ENCODE measurements around the gene ZNF846.
"Not testable (repeated sequence)": the region's sequence is repeated elsewhere in the genome, so short reads cannot be mapped to it uniquely, and the experiment has no call there.

The ZNF846 gene

DNA sequence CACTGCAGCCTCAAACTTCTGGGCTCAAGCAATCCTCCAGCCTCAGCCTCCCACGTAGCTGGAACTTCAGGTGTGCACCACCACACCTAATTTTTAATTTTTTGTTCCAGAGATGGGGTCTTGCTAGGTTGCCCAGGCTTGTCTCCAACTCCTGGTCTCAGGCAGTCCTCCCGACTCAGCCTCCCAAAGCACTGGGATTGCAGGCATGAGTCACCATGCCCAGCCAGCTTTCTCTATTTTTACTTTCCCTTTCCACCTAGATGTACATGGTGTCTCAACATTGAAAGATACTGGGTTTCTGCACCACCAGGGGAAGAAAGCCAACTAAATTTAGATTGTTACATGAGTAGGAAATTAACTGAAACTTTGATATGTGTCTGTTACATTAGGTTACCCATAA lies 13.8 kb upstream of the ZNF846 start:
- DNase-seq: no peak

DNA sequence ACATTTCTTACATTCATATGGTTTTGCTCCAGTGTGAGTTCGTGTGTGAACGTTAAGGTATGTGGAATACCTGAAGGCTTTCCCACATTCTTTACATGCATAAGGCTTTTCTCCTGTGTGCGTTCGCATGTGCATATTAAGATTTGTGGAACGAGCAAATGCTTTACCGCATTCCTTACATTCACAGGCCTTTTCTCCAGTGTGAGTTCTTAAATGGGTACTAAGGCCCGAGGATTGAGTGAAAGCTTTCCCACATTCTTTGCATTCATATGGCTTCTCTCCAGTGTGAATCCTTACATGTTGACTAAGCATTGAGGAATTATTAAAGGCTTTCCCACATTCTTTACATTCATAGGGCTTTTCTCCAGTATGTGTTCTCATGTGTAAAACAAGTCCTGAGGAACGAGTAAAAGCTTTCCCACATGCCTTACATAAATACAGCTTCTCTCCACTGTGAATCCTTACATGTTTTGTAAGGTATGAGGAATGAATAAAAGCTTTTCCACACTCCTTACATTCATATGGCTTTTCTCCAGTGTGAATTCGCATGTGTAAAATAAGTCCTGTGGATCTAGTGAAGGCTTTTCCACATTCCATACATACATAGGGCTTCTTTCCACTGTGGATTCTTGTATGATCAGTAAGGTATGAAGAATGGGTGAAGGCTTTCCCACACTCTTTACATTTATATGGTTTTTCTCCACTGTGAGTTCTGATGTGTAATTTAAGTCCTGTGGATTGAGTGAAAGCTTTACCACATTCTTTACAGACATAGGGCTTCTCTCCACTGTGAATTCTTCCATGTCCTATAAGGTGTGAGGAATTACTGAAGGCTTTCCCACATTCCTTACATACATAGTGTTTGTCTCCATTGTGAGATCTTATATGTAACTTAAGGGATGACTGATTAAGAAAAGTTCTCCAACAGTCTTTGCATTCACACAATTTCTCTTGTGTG lies 10.7 kb downstream of the ZNF846 start:
- DNase-seq: no peak

- no peak for DNase-seq
Measured at GRCh38 chr19:9752701-9753443, 15.7 kb downstream of the ZNF846 start.

DNA sequence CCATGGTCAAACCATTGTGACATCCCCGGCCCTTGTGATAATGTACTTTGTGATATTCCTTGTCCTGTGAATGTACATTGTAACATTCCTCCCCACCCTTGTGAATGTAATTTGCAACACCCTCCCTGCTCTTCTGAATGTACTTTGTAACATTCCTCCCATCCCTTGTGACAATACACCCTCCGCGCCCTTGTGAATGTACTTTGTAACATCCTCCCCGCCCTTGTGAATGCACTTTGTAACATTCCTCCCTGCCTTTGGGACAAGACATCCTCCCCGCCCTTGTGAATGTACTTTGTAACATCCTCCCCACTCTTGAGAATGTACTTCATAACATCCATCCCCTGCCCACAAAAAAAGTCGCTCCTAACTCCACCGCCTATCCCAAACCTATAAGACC lies 17.1 kb downstream of the ZNF846 start:
- no peak for DNase-seq

DNA sequence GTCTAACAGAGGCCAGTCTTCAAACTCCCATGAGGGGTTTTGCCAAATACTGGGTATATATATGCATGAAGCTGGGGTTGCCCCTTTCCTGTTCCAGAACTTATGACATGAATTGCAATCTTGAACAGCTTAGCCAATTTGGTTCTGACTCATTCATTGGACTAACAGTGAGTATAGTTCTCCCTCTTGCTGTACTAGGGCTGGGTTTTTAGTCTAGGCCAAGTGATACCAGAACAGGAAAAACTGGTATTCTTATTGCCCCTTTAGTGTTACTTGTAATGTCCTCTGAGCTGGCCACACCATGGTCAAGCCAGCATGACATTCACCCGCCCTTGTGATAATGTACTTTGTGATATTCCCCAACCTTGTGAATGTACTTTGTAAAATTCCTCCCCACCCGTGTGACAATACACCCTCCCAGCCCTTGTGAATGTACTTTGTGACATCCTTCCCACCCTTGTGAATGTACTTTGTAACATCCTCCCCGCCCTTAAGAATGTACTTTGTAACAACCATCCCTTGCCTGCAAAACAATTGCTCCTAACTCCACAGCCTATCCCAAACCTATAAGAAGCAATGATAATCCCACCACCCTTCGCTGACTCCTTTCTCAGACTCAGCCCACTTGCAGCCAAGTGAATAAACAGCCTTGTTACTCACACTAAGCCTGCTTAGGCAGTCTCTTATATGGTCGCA lies 26.9 kb downstream of the ZNF846 start:
- DNase-seq: no peak

GRCh38 chr19:9735986-9736385 lies 32.6 kb downstream of the ZNF846 start:
- DNase-seq: no peak

GRCh38 chr19:9730056-9730455 lies 38.5 kb downstream of the ZNF846 start:
- not testable (repeated sequence) for DNase-seq

- DNase-seq: no peak
Measured at GRCh38 chr19:9729162-9729561, 39.4 kb downstream of the ZNF846 start.

GRCh38 chr19:9727644-9728043 lies 40.9 kb downstream of the ZNF846 start:
- no peak for DNase-seq

GRCh38 chr19:9725508-9726201 lies 42.9 kb downstream of the ZNF846 start:
- not testable (repeated sequence) for DNase-seq

DNA sequence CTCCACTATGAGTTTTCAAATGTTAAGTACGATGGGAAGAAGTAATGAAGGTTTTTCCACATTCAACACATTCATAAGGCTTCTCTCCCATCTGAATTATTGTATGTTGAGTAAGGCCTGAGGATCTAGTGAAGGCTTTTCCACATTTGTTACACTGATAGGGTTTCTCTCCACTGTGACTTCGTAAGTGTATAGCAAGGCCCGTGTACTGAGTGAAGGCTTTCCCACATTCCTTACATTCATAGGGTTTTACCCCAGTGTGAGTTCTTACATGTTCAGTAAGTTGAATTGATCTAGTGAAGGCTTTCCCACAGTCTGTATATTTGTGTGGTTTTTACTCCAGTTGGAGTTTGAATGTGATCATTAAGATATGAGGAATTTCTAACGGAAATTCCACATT lies 44.4 kb downstream of the ZNF846 start:
- no peak for DNase-seq

- no peak for DNase-seq
Measured at GRCh38 chr19:9721861-9722260, 46.7 kb downstream of the ZNF846 start.

DNA sequence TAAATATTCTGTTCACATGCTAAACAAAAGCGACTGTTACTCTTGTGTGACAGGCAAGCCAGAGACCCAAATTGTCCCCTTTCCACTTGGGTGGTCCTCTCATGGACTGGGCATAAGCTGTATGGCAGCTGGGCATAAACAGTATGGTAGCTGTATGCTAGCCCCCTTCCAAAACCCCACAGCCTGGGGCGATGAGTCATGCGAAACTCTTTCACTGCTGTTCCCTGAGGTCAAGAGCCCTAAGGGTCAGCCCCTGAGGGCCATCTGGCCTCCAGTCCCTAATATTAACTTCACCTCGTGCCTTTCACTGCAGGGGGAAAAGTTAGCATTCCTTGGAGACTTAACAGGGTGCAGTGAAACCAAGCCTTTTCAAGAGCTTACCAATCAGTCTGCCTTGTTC lies 48.0 kb downstream of the ZNF846 start:
- DNase-seq: no peak

GRCh38 chr19:9711815-9712214 lies 56.7 kb downstream of the ZNF846 start:
- DNase-seq: no peak

GRCh38 chr19:9709305-9709704 lies 59.2 kb downstream of the ZNF846 start:
- no peak for DNase-seq

GRCh38 chr19:9705836-9706235 lies 62.7 kb downstream of the ZNF846 start:
- DNase-seq: no peak

GRCh38 chr19:9702186-9702585 lies 66.4 kb downstream of the ZNF846 start:
- DNase-seq: no peak

All from NCI-H526 treated with DMSO at 0.1 percent for 48 hours (cell line).